HG02852 (cell line): ENCODE results near the gene KCNAB1.
"Not testable (repeated sequence)": the region's sequence is repeated elsewhere in the genome, so short reads cannot be mapped to it uniquely, and the experiment has no call there.

Experiments
- ATAC-seq: cut with Tn5 transposase; IDR thresholded peaks from one replicate; pipeline ENCODE4 v1.9.1; 2021; ENCODE audit warnings: mild to moderate bottlenecking, moderate library complexity; ENCODE audit not compliant: unreplicated experiment

Gene KCNAB1

GRCh38 chr3:156135921-156136638, 15.7 kb downstream of the KCNAB1 start:
- no peak for ATAC-seq

GRCh38 chr3:156137397-156137796, 17.0 kb downstream of the KCNAB1 start:
- not testable (repeated sequence) for ATAC-seq

- no peak for ATAC-seq
Observed at GRCh38 chr3:156140001-156140595, 19.7 kb downstream of the KCNAB1 start.

GRCh38 chr3:156142702-156143101, 22.3 kb downstream of the KCNAB1 start:
- ATAC-seq, result no peak

GRCh38 chr3:156143136-156143535, 22.8 kb downstream of the KCNAB1 start:
- no peak for ATAC-seq

GRCh38 chr3:156144060-156144459, 23.7 kb downstream of the KCNAB1 start:
- no peak for ATAC-seq

- no peak for ATAC-seq
Observed at GRCh38 chr3:156145866-156146265, 25.5 kb downstream of the KCNAB1 start.

GRCh38 chr3:156148345-156148945, 28.1 kb downstream of the KCNAB1 start:
- no peak for ATAC-seq

GRCh38 chr3:156148946-156149381, 28.6 kb downstream of the KCNAB1 start:
- ATAC-seq, result no peak

- ATAC-seq, result no peak
Observed at GRCh38 chr3:156149876-156150275, 29.5 kb downstream of the KCNAB1 start.

- peak; percentile 68 for ATAC-seq
Observed at GRCh38 chr3:156150434-156151066, 30.2 kb downstream of the KCNAB1 start.

GRCh38 chr3:156151824-156152428, 31.5 kb downstream of the KCNAB1 start:
- ATAC-seq, result peak; percentile 58

- no peak for ATAC-seq
Observed at GRCh38 chr3:156158656-156159295, 38.4 kb downstream of the KCNAB1 start.

GRCh38 chr3:156160647-156161046, 40.3 kb downstream of the KCNAB1 start:
- peak; percentile 79 for ATAC-seq

GRCh38 chr3:156161172-156161571, 40.8 kb downstream of the KCNAB1 start:
- peak; percentile 32 for ATAC-seq

- no peak for ATAC-seq
Observed at GRCh38 chr3:156163848-156164247, 43.5 kb downstream of the KCNAB1 start.

- ATAC-seq, result no peak
Observed at GRCh38 chr3:156166808-156167207, 46.4 kb downstream of the KCNAB1 start.

GRCh38 chr3:156170571-156170970, 50.2 kb downstream of the KCNAB1 start:
- no peak for ATAC-seq

GRCh38 chr3:156171281-156172267, 51.2 kb downstream of the KCNAB1 start:
- ATAC-seq, result no peak

GRCh38 chr3:156172536-156172935, 52.2 kb downstream of the KCNAB1 start:
- ATAC-seq, result peak; percentile 68
